Hepatocyte (in vitro differentiated cells): ENCODE results near the gene IRS2. TPM values are rescaled to one million over a fixed set of nuclear protein-coding genes. Genes with fewer than 3 reads are reported as not detected.

Experiments
- DNase-seq: peaks from one replicate; pipeline ENCODE4 v3.0.0-alpha.2; 2016; ENCODE audit warnings: low spot score
- H2AFZ ChIP-seq: fragments of 200-600 bp; sonication (generic); 2 replicates; pipeline ENCODE4 v1.6.0; 2016; ENCODE audit warnings: antibody characterized with exemption, mild to moderate bottlenecking
- H3K27ac ChIP-seq: fragments of 200-600 bp; sonication (generic); 2 replicates; pipeline ENCODE4 v1.5.1; 2016; ENCODE audit warnings: mild to moderate bottlenecking
- H3K27me3 ChIP-seq: fragments of 200-600 bp; sonication (generic); 2 replicates; pipeline ENCODE4 v1.6.1; 2016
- H3K36me3 ChIP-seq: fragments of 200-600 bp; sonication (generic); replicated peaks from 2 replicates; pipeline ENCODE4 v1.5.1; 2016; ENCODE audit warnings: low read depth; ENCODE audit not compliant: insufficient read depth
- H3K4me1 ChIP-seq: fragments of 200-600 bp; sonication (generic); 2 replicates; pipeline ENCODE4 v1.5.1; 2016; ENCODE audit warnings: mild to moderate bottlenecking, moderate library complexity; ENCODE audit not compliant: insufficient read depth
- H3K4me2 ChIP-seq: fragments of 200-600 bp; sonication (generic); 2 replicates; pipeline ENCODE4 v1.6.0; 2016
- H3K4me3 ChIP-seq: fragments of 200-600 bp; sonication (generic); 2 replicates; pipeline ENCODE4 v1.5.1; 2016; ENCODE audit warnings: mild to moderate bottlenecking
- H3K79me2 ChIP-seq: fragments of 200-600 bp; sonication (generic); 2 replicates; pipeline ENCODE4 v1.6.0; 2017; ENCODE audit warnings: mild to moderate bottlenecking
- H3K9me2 ChIP-seq: fragments of 200-600 bp; sonication (generic); replicated peaks from 2 replicates; pipeline ENCODE4 v1.6.0; 2017; ENCODE audit warnings: mild to moderate bottlenecking; ENCODE audit not compliant: insufficient read depth
- H3K9me3 ChIP-seq: fragments of 200-600 bp; sonication (generic); 2 replicates; pipeline ENCODE4 v1.5.1; 2016; ENCODE audit warnings: low read depth, mild to moderate bottlenecking
- H4K20me1 ChIP-seq: fragments of 200-600 bp; sonication (generic); 2 replicates; pipeline ENCODE4 v1.6.0; 2016; ENCODE audit warnings: mild to moderate bottlenecking; ENCODE audit not compliant: insufficient read depth, poor library complexity, severe bottlenecking
- EZH2 ChIP-seq: fragments of 200-600 bp; sonication (generic); IDR thresholded peaks from 2 replicates; pipeline ENCODE4 v1.6.1; 2016; ENCODE audit warnings: antibody characterized with exemption, mild to moderate bottlenecking, borderline replicate concordance
- EZH2phosphoT487 ChIP-seq: fragments of 200-600 bp; sonication (generic); IDR thresholded peaks from one replicate; pipeline ENCODE4 v1.6.1; 2018; ENCODE audit warnings: antibody characterized with exemption, mild to moderate bottlenecking, low read depth, moderate library complexity; ENCODE audit not compliant: unreplicated experiment, severe bottlenecking
- WGBS: methylation state at CpG from one replicate; pipeline ENCODE4 v1.1.6; 2016; ENCODE audit warnings: low lambda C conversion rate; ENCODE audit errors: missing lambda C conversion rate; 5-methylcytosine and 5-hydroxymethylcytosine counted together
- polyA plus RNA-seq: library from polyadenylated mRNA; unstranded; fragments of >200 nt; fragmentation: Nextera tagmentation; extraction: Ambion mirVana; gene quantifications from 2 replicates; pipeline ENCODE4 v1.2.1, GENCODE V29; 2016
- total RNA-seq: library from RNA; depleted of rRNA; stranded (reverse); fragments of >200 nt; gene quantifications from 2 replicates; pipeline ENCODE4 v1.2.3, GENCODE V29; 2014
- TF ChIP-seq, protein P1 (sequence below): fragments of 200-600 bp; sonication (generic); IDR thresholded peaks from 2 replicates; pipeline ENCODE4 v1.5.1; 2016; ENCODE audit warnings: antibody characterized with exemption, mild to moderate bottlenecking; ENCODE audit not compliant: poor library complexity

IRS2 gene
- total and polyA plus RNA-seq, 2 experiments from 2014 or later = 19.4 to 26.4 TPM

- Histone ChIP-seq H3K9me2 (no peaks in the 10 kb centered on the region), H3K9me3 (no peaks in the 10 kb centered on the region), H3K4me3 (peak overlapping the region; percentile 18), H3K36me3 (no peaks in the 10 kb centered on the region), H3K27ac (peak overlapping the region; percentile 1), H3K79me2 (peaks cover 92% of the 10 kb centered on the region), H3K4me1 (peaks cover 33% of the 10 kb centered on the region), H3K27me3 (no peaks in the 10 kb centered on the region), H4K20me1 (peaks cover 71% of the 10 kb centered on the region), H2AFZ (no peak overlapping the region), H3K4me2 (peak overlapping the region; percentile 80)
- DNase-seq = no peak
- TF ChIP-seq EZH2 = no peak
- TF ChIP-seq, protein P1, sequence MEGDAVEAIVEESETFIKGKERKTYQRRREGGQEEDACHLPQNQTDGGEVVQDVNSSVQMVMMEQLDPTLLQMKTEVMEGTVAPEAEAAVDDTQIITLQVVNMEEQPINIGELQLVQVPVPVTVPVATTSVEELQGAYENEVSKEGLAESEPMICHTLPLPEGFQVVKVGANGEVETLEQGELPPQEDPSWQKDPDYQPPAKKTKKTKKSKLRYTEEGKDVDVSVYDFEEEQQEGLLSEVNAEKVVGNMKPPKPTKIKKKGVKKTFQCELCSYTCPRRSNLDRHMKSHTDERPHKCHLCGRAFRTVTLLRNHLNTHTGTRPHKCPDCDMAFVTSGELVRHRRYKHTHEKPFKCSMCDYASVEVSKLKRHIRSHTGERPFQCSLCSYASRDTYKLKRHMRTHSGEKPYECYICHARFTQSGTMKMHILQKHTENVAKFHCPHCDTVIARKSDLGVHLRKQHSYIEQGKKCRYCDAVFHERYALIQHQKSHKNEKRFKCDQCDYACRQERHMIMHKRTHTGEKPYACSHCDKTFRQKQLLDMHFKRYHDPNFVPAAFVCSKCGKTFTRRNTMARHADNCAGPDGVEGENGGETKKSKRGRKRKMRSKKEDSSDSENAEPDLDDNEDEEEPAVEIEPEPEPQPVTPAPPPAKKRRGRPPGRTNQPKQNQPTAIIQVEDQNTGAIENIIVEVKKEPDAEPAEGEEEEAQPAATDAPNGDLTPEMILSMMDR = no peak
- TF ChIP-seq EZH2phosphoT487 = no peak
- WGBS = 81% methylated on average over 7 of the region's 7 CpGs
These were observed 6.4 kb downstream of the IRS2 start for GRCh38 chr13:109779876-109780510.

DNA sequence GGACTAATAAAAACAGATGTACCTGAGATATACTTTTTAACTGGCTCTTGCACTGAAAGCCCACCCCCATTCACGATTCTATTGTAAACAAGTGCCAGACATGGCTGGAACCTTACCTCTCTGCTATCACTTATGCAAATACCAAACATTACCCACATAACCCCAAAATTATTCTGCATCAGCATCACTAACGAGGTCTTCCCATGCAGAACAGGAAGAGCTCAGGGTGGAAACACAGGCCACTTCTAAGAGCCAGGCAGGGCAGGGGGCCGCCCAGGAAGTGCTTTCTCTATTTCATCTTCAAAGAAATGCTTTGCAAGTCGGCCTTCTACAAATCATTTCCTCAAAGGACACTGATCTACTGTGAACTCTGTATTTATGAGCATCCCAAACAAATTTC, 7.3 kb downstream of the IRS2 start:
- Histone ChIP-seq H3K79me2 (peaks cover 98% of the 10 kb centered on the region), H3K4me3 (no peak overlapping the region), H2AFZ (no peak overlapping the region), H3K36me3 (no peaks in the 10 kb centered on the region), H3K4me2 (peak overlapping the region; percentile 80), H3K27ac (peak overlapping the region; percentile 1), H4K20me1 (peaks cover 75% of the 10 kb centered on the region), H3K9me2 (no peaks in the 10 kb centered on the region), H3K4me1 (peaks cover 33% of the 10 kb centered on the region), H3K27me3 (no peaks in the 10 kb centered on the region), H3K9me3 (no peaks in the 10 kb centered on the region)
- DNase-seq = no peak
- TF ChIP-seq EZH2phosphoT487 (no peak), EZH2 (no peak)
- TF ChIP-seq, protein P1 = no peak
- 57% methylated on average over 4 of the region's 4 CpGs for WGBS

DNA sequence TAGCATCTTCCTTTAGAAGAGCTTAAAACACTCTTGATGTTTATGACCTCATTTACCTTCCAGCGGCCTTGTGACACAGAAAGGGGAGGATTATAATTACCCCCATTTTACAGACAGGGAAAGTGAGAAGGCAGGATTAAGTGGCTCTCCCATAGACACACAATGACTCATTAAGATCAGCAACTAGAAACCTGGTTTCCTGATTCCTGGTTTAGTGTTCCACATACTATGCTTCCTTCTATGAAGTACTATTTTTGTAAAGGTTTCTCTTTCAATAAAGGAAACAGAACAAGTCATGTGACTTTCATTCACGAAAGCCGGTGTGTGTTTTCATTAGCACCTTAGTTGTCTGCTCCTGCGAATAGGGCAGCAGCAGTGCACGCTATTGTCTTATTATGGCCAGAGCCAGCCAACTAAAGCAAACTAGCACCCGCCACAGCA, 8.3 kb downstream of the IRS2 start:
- Histone ChIP-seq H2AFZ (no peak overlapping the region), H3K4me3 (no peak overlapping the region), H4K20me1 (peaks cover 68% of the 10 kb centered on the region), H3K9me2 (no peaks in the 10 kb centered on the region), H3K4me1 (peaks cover 33% of the 10 kb centered on the region), H3K27ac (no peak overlapping the region), H3K4me2 (peak overlapping the region; percentile 80), H3K9me3 (no peaks in the 10 kb centered on the region), H3K79me2 (peaks cover 98% of the 10 kb centered on the region), H3K36me3 (no peaks in the 10 kb centered on the region), H3K27me3 (no peaks in the 10 kb centered on the region)
- no peak for TF ChIP-seq EZH2phosphoT487
- TF ChIP-seq EZH2 = no peak
- TF ChIP-seq, protein P1 = no peak
- 51% methylated on average over 6 of the region's 6 CpGs for WGBS
- peak; percentile 23 for DNase-seq

DNA sequence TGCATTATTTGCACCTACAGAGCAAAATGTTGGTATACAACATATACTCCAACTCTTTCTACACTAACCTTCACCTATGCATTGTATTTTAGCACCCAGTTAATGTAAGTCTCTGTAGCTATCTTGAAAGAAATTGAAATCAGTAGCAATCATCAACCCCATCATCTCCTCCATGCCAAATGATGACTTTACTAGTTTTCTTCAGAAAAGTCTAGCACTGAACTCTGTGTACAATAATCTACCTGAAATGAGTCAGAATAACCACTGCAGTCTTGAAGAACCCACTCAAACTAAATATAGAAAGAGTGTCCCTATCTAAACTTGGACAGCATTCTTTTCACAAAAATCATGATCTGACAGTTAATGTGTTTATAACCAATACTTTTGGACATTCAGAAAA, 9.8 kb downstream of the IRS2 start:
- TF ChIP-seq EZH2 (no peak), EZH2phosphoT487 (no peak)
- TF ChIP-seq, protein P1 = no peak
- Histone ChIP-seq H3K4me1 (peaks cover 33% of the 10 kb centered on the region), H3K4me3 (no peak overlapping the region), H3K9me2 (no peaks in the 10 kb centered on the region), H3K4me2 (peak overlapping the region; percentile 80), H3K27me3 (no peaks in the 10 kb centered on the region), H3K36me3 (no peaks in the 10 kb centered on the region), H3K9me3 (no peaks in the 10 kb centered on the region), H4K20me1 (peaks cover 69% of the 10 kb centered on the region), H2AFZ (no peak overlapping the region), H3K79me2 (peaks cover 96% of the 10 kb centered on the region), H3K27ac (no peak overlapping the region)
- DNase-seq = no peak
